OCI-LY7 (cell line): ENCODE results near the gene FNDC3A.

Experiments
- EZH2phosphoT487 ChIP-seq: fragments of 200-600 bp; sonication (generic); IDR thresholded peaks from 2 replicates; pipeline ENCODE4 v1.6.1; 2018; ENCODE audit warnings: low read depth, borderline replicate concordance, mild to moderate bottlenecking, mixed run types, antibody characterized with exemption, low read length, moderate library complexity, mixed read lengths
- TF ChIP-seq, protein P1 (sequence below): fragments of 200-600 bp; sonication (generic); conservative IDR thresholded peaks from 2 replicates; pipeline ENCODE4 v1.5.1; 2014; ENCODE audit warnings: mild to moderate bottlenecking, antibody characterized with exemption, low read length, moderate library complexity, mixed read lengths

DNA sequence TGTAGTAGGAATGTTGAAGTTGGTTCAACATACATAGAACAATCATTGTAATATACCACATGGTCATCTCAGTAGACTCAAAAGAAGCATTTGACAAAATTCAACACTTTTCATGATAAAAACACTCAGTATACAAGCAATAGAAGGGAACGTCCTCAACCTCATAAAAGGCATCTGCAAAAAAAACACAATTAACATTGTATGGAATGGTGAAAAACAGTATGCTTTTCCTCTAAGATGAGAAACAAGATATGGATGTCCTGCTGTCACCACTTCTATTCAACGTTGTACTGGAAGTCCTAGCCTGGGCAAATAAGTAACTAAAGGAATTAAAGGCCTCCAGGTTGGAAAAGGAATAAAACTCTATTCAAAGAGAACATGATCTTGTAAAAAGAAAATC is 54.5 kb downstream of the FNDC3A start:
- TF ChIP-seq, protein P1, sequence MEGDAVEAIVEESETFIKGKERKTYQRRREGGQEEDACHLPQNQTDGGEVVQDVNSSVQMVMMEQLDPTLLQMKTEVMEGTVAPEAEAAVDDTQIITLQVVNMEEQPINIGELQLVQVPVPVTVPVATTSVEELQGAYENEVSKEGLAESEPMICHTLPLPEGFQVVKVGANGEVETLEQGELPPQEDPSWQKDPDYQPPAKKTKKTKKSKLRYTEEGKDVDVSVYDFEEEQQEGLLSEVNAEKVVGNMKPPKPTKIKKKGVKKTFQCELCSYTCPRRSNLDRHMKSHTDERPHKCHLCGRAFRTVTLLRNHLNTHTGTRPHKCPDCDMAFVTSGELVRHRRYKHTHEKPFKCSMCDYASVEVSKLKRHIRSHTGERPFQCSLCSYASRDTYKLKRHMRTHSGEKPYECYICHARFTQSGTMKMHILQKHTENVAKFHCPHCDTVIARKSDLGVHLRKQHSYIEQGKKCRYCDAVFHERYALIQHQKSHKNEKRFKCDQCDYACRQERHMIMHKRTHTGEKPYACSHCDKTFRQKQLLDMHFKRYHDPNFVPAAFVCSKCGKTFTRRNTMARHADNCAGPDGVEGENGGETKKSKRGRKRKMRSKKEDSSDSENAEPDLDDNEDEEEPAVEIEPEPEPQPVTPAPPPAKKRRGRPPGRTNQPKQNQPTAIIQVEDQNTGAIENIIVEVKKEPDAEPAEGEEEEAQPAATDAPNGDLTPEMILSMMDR, result no peak
- TF ChIP-seq EZH2phosphoT487, result no peak
